G401 (cell line): ENCODE data around the gene LRRC28. TPM values are rescaled to one million over a fixed set of nuclear protein-coding genes. Genes with fewer than 3 reads are reported as not detected.
"Not testable (repeated sequence)": the region's sequence is repeated elsewhere in the genome, so short reads cannot be mapped to it uniquely, and the experiment has no call there.

Experiments
- DNase-seq: peaks from one replicate; pipeline ENCODE4 v3.0.0-alpha.2; 2015; ENCODE audit warnings: low spot score
- in situ Hi-C: cut with HindIII; loops from 2 replicates; pipeline ENCODE4 v1.10.0; 2016; ENCODE audit warnings: low sequenced_read_pairs, mixed read lengths
- total RNA-seq: library from RNA; depleted of rRNA; stranded (reverse); fragments of >200 nt; shearing (Covaris generic); gene quantifications from 2 replicates; pipeline ENCODE4 v1.2.3, GENCODE V29; 2014

The LRRC28 gene
- total RNA-seq, 1 experiment from 2014 or later = 67.0 TPM

DNA sequence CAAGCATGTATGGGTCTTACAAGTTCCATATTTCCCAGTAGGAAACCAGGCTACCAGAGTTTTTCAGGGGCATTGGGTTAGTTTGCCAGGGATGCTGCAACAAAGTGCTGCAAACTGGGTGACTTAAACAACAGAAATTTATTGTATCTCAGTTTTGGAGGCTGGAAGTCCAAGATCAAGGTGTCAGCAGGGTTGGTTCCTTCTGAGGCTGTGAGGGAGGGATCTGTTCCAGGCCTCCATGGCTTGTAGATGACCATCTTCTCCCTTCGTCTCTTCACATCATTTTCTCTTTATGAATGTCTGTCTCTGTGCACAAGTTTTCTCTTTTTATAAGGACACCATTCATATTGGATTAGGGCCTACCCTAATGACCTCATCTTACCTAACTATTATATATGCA, 114.7 kb downstream of the LRRC28 start:
- in situ Hi-C loops = no loop called here
- DNase-seq = no peak

GRCh38 chr15:99368743-99369142, 117.5 kb downstream of the LRRC28 start:
- DNase-seq = no peak
- in situ Hi-C loops = no loop called here

DNA sequence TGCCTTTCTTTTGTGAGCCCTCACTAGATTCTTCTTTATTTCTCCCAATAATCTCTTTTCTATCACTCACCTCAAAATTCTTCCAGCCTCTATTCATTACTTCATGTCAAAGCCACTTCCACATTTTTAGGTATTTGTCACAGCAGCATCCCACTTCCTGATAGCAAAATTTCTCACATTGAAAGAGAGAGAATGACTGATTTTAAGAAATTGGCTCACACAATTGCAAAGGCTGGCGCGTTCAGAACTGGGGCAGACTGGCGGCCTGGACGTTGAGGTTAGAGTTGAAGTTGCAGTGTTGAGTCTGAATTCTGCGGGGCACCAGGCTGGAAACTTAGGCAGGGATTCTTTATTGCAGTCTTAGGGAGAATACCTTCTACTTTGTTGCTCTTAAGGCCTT, 117.9 kb downstream of the LRRC28 start:
- in situ Hi-C loops = no loop called here
- DNase-seq = no peak

DNA sequence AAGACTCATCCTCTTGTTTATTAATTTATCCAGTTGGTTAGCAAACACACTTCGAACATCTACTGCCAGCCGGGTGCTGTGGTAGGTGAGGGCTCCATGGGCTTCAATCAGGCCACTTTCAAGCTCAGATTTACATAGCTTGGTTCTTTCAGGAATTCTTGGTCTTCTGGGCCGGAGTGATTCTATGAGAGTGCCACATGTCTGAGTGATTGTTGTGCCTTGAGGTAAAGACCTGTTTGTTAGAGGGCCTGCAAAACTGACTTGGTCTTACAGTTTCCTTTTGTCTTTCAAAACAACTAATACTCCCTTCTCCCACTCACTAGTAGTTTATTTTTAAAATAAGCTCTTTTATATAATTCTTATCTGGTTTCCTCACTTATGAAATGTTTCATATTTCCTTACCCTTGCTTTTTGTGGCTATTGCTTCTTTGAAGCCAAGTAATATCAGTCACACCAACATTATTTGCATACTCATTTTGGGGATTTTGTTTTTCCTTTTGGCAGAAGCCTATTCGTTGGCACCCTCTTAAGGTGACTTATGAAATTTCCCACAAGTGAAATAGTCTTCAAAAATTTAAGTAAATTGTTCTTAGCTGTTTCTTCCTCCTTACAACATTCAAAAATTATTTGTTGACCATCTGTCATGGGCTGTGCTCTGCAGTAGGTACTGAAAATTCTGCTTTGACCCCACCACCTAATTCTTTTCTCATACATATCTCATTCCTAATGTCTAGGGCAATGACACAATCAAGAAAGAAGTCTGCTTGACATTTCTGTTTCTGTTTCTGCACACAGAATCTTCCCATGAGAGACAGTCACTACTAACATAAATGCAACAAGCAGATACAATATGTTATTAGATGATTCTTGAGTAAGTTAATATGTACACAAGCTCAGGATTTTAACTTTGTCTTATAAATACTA, 120.2 kb downstream of the LRRC28 start:
- DNase-seq = no peak
- in situ Hi-C loops = no loop called here

- no peak for DNase-seq
- in situ Hi-C loops = no loop called here
Measured at GRCh38 chr15:99385005-99385669, 133.9 kb downstream of the LRRC28 start.

- in situ Hi-C loops = no loop called here
- peak; percentile 18 for DNase-seq
Measured at GRCh38 chr15:99385865-99386264, 134.6 kb downstream of the LRRC28 start.

DNA sequence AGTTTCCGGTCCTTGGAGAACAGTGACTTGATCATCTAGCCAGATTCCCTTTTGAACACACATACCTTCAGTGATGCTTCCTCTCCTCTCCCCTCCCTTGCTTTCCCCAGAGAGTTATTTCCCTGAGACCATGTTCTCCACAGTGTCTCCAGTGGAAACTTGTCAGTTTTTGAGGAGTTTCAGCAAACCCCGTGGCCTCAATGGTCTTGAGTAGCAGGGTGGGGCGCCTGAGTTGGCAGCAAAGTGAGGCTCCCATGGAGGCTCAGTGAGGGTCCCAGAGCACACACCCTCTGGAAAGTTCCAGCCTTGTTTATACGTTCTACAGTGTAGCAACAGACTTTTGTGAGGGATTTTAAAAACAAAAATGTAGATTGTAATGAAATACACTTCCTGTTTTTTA, 135.1 kb downstream of the LRRC28 start:
- no peak for DNase-seq
- in situ Hi-C loops = no loop called here

- in situ Hi-C loops = no loop called here
- DNase-seq = no peak
Measured at GRCh38 chr15:99387421-99388168, 136.3 kb downstream of the LRRC28 start.

GRCh38 chr15:99390667-99391066, 139.4 kb downstream of the LRRC28 start:
- DNase-seq = no peak
- in situ Hi-C loops = no loop called here

DNA sequence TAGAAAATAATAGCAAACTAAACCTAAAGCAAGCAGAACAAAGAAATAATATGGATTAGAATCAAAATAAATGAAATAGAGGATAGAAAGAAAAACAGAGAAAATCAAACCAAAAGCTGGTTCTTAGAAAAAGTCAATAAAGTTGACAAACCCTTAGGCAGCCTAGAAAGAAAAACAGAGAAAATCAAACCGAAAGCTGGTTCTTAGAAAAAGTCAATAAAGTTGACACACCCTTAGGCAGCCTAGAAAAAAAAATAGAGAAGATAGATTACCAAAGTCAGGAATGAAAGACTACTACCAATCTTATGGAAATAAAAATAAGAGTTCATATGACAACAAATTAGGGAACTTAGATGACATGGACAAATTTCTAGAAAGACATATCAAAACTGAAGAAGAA, 142.4 kb downstream of the LRRC28 start:
- DNase-seq = no peak
- in situ Hi-C loops = no loop called here

GRCh38 chr15:99396375-99396774, 145.1 kb downstream of the LRRC28 start:
- in situ Hi-C loops = no loop called here
- no peak for DNase-seq

DNA sequence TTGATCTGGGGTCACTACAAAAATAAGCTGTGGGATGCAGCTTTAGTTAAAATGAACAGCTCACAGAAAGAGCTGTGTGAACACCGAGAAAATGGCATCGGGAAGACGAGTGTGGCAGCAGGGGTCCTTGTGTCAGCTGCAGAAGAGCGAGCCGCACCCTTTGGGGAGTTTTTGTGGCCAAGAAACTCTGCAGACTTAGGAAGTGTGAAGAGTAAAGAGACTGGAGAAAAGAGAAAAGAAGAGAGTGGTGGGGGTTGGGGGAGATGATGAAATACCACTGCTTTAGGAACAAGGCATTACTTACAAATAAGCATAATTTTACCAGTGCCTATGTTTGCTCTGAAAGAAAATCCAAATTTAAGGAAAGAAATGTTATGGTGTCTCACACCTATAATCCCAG, 147.8 kb downstream of the LRRC28 start:
- in situ Hi-C loops = no loop called here

GRCh38 chr15:99399618-99400017, 148.3 kb downstream of the LRRC28 start:
- in situ Hi-C loops = no loop called here

More for the DNA sequence above, 147.8 kb downstream of the LRRC28 start:
- DNase-seq = no peak

GRCh38 chr15:99401216-99401615, 149.9 kb downstream of the LRRC28 start:
- in situ Hi-C loops, DNase-seq: not testable (repeated sequence)

More at GRCh38 chr15:99399618-99400017, 148.3 kb downstream of the LRRC28 start:
- no peak for DNase-seq

GRCh38 chr15:99402014-99402729, 150.9 kb downstream of the LRRC28 start:
- no peak for DNase-seq
- in situ Hi-C loops = no loop called here

- in situ Hi-C loops = no loop called here
- no peak for DNase-seq
Measured at GRCh38 chr15:99403597-99403996, 152.3 kb downstream of the LRRC28 start.

DNA sequence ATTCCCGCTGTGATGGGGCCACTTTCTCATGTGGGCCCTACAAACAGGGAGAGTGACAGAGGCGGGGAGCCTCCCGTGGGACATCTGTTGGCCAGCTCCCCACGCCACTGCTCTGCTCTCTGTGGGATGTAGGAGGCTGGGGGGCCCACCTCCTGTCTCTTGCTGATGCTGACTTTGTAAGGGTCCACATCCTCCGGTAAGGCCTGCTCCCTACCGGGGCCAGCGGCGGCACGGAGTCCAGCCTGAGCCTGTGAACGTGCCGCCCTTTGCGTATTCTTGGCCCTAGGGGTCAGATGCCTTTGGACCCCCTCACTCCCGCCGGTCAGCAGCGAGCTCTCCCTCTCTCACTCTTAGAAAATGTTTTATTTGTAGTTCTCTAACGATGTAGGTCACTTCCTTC, 153.2 kb downstream of the LRRC28 start:
- in situ Hi-C loops = no loop called here
- no peak for DNase-seq

- no peak for DNase-seq
- in situ Hi-C loops = no loop called here
Measured at GRCh38 chr15:99406120-99406519, 154.8 kb downstream of the LRRC28 start.
